Fibroblast of pulmonary artery (primary cell): Measurements from ENCODE around the gene ELP6.
A peak's percentile ranks its signal among the peaks of the same experiment; 100 is the strongest.

ENCODE experiments used
- DNase-seq: peaks from one replicate; pipeline ENCODE4 v3.0.0-alpha.2; 2010; ENCODE audit warnings: low read depth
- H3K4me3 ChIP-seq: replicated peaks from 2 replicates; pipeline ENCODE4 v1.5.1; 2011; ENCODE audit warnings: low read depth, mild to moderate bottlenecking, control low read depth, low read length, moderate library complexity
- CTCF ChIP-seq: IDR thresholded peaks from 2 replicates; pipeline ENCODE4 v1.5.1; 2011; ENCODE audit warnings: mild to moderate bottlenecking, control low read depth, low read length, inconsistent platforms; ENCODE audit errors: missing control alignments

Gene ELP6

GRCh38 chr3:47525617-47526016 lies 12.1 kb upstream of the ELP6 start:
- H3K4me3 ChIP-seq, result no peak overlapping the region
- TF ChIP-seq CTCF, result no peak
- no peak for DNase-seq

GRCh38 chr3:47523310-47524073 lies 10.0 kb upstream of the ELP6 start:
- no peak overlapping the region for H3K4me3 ChIP-seq
- no peak for TF ChIP-seq CTCF
- DNase-seq, result no peak

GRCh38 chr3:47522082-47522987 lies 8.8 kb upstream of the ELP6 start:
- no peak overlapping the region for H3K4me3 ChIP-seq
- TF ChIP-seq CTCF, result peak; percentile 87
- DNase-seq, result peak; percentile 93

GRCh38 chr3:47520756-47521155 lies 7.2 kb upstream of the ELP6 start:
- no peak overlapping the region for H3K4me3 ChIP-seq
- DNase-seq, result no peak
- TF ChIP-seq CTCF, result no peak

- TF ChIP-seq CTCF, result no peak
Measured at GRCh38 chr3:47517937-47518336, 4.4 kb upstream of the ELP6 start.

GRCh38 chr3:47515864-47516319 lies 2.4 kb upstream of the ELP6 start:
- DNase-seq, result no peak
- H3K4me3 ChIP-seq, result no peak overlapping the region
- TF ChIP-seq CTCF, result no peak

More at GRCh38 chr3:47517937-47518336, 4.4 kb upstream of the ELP6 start:
- DNase-seq, result no peak
- no peak overlapping the region for H3K4me3 ChIP-seq
